H9 (cell line): ENCODE measurements around the gene MYH15. TPM values are rescaled to one million over a fixed set of nuclear protein-coding genes. Genes with fewer than 3 reads are reported as not detected.

ENCODE experiments used
- DNase-seq: peaks from one replicate; pipeline ENCODE4 v3.0.0-alpha.2; 2017
- H2AFZ ChIP-seq: one replicate; pipeline ENCODE4 v1.6.1; 2013; ENCODE audit warnings: mild to moderate bottlenecking, low read length, control low read depth, moderate library complexity
- H2AK5ac ChIP-seq: 2 replicates; pipeline ENCODE4 v1.6.1; 2013; ENCODE audit warnings: low read length, control low read depth, mixed read lengths; ENCODE audit not compliant: insufficient read length
- H2BK120ac ChIP-seq: one replicate; pipeline ENCODE4 v1.6.1; 2013; ENCODE audit warnings: low read depth, mild to moderate bottlenecking, low read length, control low read depth, inconsistent platforms; ENCODE audit not compliant: poor library complexity, severe bottlenecking
- H2BK12ac ChIP-seq: 2 replicates; pipeline ENCODE4 v1.6.1; 2013; ENCODE audit warnings: low read length, control low read depth, mixed read lengths, low read depth; ENCODE audit not compliant: insufficient read length
- H2BK15ac ChIP-seq: 2 replicates; pipeline ENCODE4 v1.6.1; 2013; ENCODE audit warnings: low read depth, low read length, control low read depth
- H2BK20ac ChIP-seq: one replicate; pipeline ENCODE4 v1.6.1; 2013; ENCODE audit warnings: low read depth, mild to moderate bottlenecking, low read length, control low read depth, inconsistent platforms; ENCODE audit not compliant: poor library complexity, severe bottlenecking
- H2BK5ac ChIP-seq: 2 replicates; pipeline ENCODE4 v1.6.1; 2013; ENCODE audit warnings: low read length, control low read depth, mixed read lengths; ENCODE audit not compliant: insufficient read length
- H3K14ac ChIP-seq: 2 replicates; pipeline ENCODE4 v1.6.1; 2013; ENCODE audit warnings: low read length, control low read depth; ENCODE audit not compliant: insufficient read depth
- H3K18ac ChIP-seq: 2 replicates; pipeline ENCODE4 v1.6.1; 2013; ENCODE audit warnings: low read depth, mild to moderate bottlenecking, mixed read lengths, low read length, control low read depth; ENCODE audit not compliant: insufficient read length
- H3K23ac ChIP-seq: 2 replicates; pipeline ENCODE4 v1.6.1; 2013; ENCODE audit warnings: low read length, control low read depth, mixed read lengths, low read depth; ENCODE audit not compliant: insufficient read length
- H3K23me2 ChIP-seq: 2 replicates; pipeline ENCODE4 v1.6.1; 2013; ENCODE audit warnings: low read depth, mild to moderate bottlenecking, mixed read lengths, low read length, control low read depth; ENCODE audit not compliant: insufficient read length, poor library complexity, severe bottlenecking
- H3K27ac ChIP-seq: 2 replicates; pipeline ENCODE4 v1.5.1; 2013; ENCODE audit warnings: low read length, control low read depth, mixed read lengths, low read depth; ENCODE audit not compliant: insufficient read length
- H3K27me3 ChIP-seq: 2 replicates; pipeline ENCODE4 v1.6.1; 2013; ENCODE audit warnings: low read length, control low read depth, inconsistent platforms; ENCODE audit not compliant: insufficient read depth
- H3K4ac ChIP-seq: 2 replicates; pipeline ENCODE4 v1.6.1; 2013; ENCODE audit warnings: low read depth, mild to moderate bottlenecking, control low read depth, inconsistent platforms, low read length, moderate library complexity
- H3K4me1 ChIP-seq: 2 replicates; pipeline ENCODE4 v1.6.1; 2013; ENCODE audit warnings: low read length, control low read depth, inconsistent platforms; ENCODE audit not compliant: insufficient read depth
- H3K4me2 ChIP-seq: 2 replicates; pipeline ENCODE4 v1.6.1; 2013; ENCODE audit warnings: low read length, control low read depth, mixed read lengths; ENCODE audit not compliant: insufficient read length, insufficient read depth
- H3K56ac ChIP-seq: 2 replicates; pipeline ENCODE4 v1.6.1; 2013; ENCODE audit warnings: low read depth, mild to moderate bottlenecking, mixed read lengths, low read length, control low read depth; ENCODE audit not compliant: insufficient read length
- H3K79me1 ChIP-seq: 2 replicates; pipeline ENCODE4 v1.6.1; 2013; ENCODE audit warnings: low read depth, mild to moderate bottlenecking, moderate library complexity, low read length, control low read depth, inconsistent platforms; ENCODE audit not compliant: insufficient read depth, poor library complexity, severe bottlenecking
- H3K79me2 ChIP-seq: 2 replicates; pipeline ENCODE4 v1.6.1; 2013; ENCODE audit warnings: low read length, control low read depth, inconsistent platforms; ENCODE audit not compliant: insufficient read depth
- H3K9ac ChIP-seq: 2 replicates; pipeline ENCODE4 v1.6.1; 2013; ENCODE audit warnings: low read length, control low read depth, mixed read lengths; ENCODE audit not compliant: insufficient read length; ENCODE audit errors: extremely low read depth
- H3K9me3 ChIP-seq: one replicate; pipeline ENCODE4 v1.6.1; 2013; ENCODE audit warnings: low read depth, low read length, inconsistent platforms; ENCODE audit not compliant: control insufficient read depth
- H3T11ph ChIP-seq: one replicate; pipeline ENCODE4 v1.6.1; 2013; ENCODE audit warnings: mild to moderate bottlenecking, low read length, control low read depth, inconsistent platforms
- H4K20me1 ChIP-seq: one replicate; pipeline ENCODE4 v1.6.1; 2013; ENCODE audit not compliant: control insufficient read depth, insufficient read length, insufficient read depth
- H4K5ac ChIP-seq: 2 replicates; pipeline ENCODE4 v1.6.1; 2013; ENCODE audit warnings: low read depth, mild to moderate bottlenecking, mixed read lengths, low read length, control low read depth; ENCODE audit not compliant: insufficient read length
- H4K8ac ChIP-seq: replicated peaks from 2 replicates; pipeline ENCODE4 v1.6.1; 2013; ENCODE audit warnings: low read length, control low read depth, mixed read lengths, low read depth; ENCODE audit not compliant: insufficient read length
- H4K91ac ChIP-seq: 2 replicates; pipeline ENCODE4 v1.6.1; 2013; ENCODE audit warnings: low read depth, mild to moderate bottlenecking, moderate library complexity, mixed read lengths, low read length, control low read depth; ENCODE audit not compliant: insufficient read length
- H3K27ac Mint-ChIP-seq, 3 experiments: 2 replicates in 2 of 3; 3 replicates in 1 of 3; pipeline ENCODE4 v1.8.0; 2020 to 2021; ENCODE audit warnings: mixed read lengths in 3 of 3, mild to moderate bottlenecking in 1 of 3, moderate library complexity in 1 of 3
- H3K27me3 Mint-ChIP-seq: 2 replicates; pipeline ENCODE4 v1.8.0; 2021; ENCODE audit warnings: low read depth, mild to moderate bottlenecking, moderate library complexity, mixed read lengths
- H3K36me3 Mint-ChIP-seq, 3 experiments: 2 replicates in 2 of 3; 3 replicates in 1 of 3; pipeline ENCODE4 v1.8.0; 2020 to 2021; ENCODE audit warnings: low read depth in 3 of 3, mixed read lengths in 3 of 3; ENCODE audit not compliant: insufficient read depth in 1 of 3
- H3K4me1 Mint-ChIP-seq, 2 experiments: 2 replicates each; pipeline ENCODE4 v1.8.0; 2020; ENCODE audit warnings: mixed read lengths in 2 of 2
- H3K4me3 Mint-ChIP-seq, 2 experiments: 2 replicates in 1 of 2; 3 replicates in 1 of 2; pipeline ENCODE4 v1.8.0; 2020 to 2021; ENCODE audit warnings: mild to moderate bottlenecking in 2 of 2, mixed read lengths in 2 of 2, moderate library complexity in 1 of 2
- H3K9me3 Mint-ChIP-seq, 2 experiments: 2 replicates in 1 of 2; 3 replicates in 1 of 2; pipeline ENCODE4 v1.8.0; 2020; ENCODE audit warnings: mild to moderate bottlenecking in 2 of 2, mixed read lengths in 2 of 2, moderate library complexity in 1 of 2
- WGBS: extraction: QIAGEN DNeasy Blood & Tissue Kit; methylation state at CpG from one replicate; pipeline ENCODE4 v1.1.7; 2013; ENCODE audit warnings: missing lambda C conversion rate, low lambda C conversion rate, mixed read lengths; ENCODE audit not compliant: insufficient read length; ENCODE audit errors: extremely low coverage; 5-methylcytosine and 5-hydroxymethylcytosine counted together
- total RNA-seq: library from RNA; stranded (reverse); gene quantifications from 2 replicates; pipeline ENCODE4 v1.2.1, GENCODE V29; 2021
- TF ChIP-seq, protein P1 (sequence below): fragments of 200-600 bp; sonication (generic); conservative IDR thresholded peaks from 3 replicates; pipeline ENCODE4 v1.8.0; 2021; ENCODE audit warnings: antibody characterized with exemption, mild to moderate bottlenecking

The MYH15 gene
- total RNA-seq, 1 experiment from 2014 or later = 0.13 TPM

DNA sequence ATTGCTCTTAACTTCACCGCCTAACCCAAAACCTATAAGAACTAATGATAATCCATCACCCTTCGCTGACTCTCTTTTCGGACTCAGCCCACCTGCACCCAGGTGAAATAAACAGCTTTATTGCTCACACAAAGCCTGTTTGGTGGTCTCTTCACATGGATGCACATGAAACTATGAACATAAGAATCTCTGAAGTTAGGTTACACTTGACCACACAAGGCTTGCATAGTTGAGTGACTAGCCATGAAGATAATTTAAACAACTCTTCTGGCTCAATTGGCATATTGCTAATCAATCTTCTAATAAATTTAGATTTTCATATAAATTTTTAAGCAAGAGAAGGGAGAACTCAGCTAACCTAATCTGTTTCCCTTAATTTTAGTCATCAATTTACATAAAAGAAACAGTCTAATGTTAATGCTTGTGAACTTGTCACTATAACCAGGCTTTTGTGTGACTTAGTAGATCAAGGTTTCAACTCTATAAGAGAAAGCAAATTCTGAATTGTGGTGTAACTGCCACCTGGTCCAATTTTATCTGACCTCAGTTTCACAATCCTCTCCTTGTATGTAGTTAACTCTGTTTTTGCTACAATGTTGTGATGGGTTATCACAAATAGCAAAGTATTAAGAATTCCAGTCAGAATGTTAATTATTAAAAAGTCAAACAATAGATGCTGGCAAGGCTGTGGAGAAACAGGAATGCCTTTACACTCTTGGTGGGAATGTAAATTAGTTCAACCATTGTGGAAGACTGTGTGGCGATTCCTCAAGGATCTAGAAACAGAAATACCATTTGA is 132.0 kb downstream of the MYH15 start:
- H3K9me3 ChIP-seq = no peaks in the 10 kb centered on the region
- no peak overlapping the region for H3K56ac ChIP-seq
- H2BK15ac ChIP-seq = no peak overlapping the region
- no peak overlapping the region for H3K4me3 Mint-ChIP-seq
- no peak overlapping the region for H3K4me2 ChIP-seq
- H3K79me1 ChIP-seq = no peaks in the 10 kb centered on the region
- H4K8ac ChIP-seq = no peak overlapping the region
- H3K79me2 ChIP-seq = no peaks in the 10 kb centered on the region
- H3K4me1 Mint-ChIP-seq = peaks cover 22 to 25% of the 10 kb centered on the region in 2 experiments
- no peak for DNase-seq
- WGBS = no CpG with 5 or more reads among the region's 4 CpGs
- no peak overlapping the region for H3K18ac ChIP-seq
- no peak overlapping the region for H2BK20ac ChIP-seq
- no peak overlapping the region for H2AFZ ChIP-seq
- H3K23ac ChIP-seq = no peak overlapping the region
- no peaks in the 10 kb centered on the region for H3K27me3 ChIP-seq
- 0 out of 7 replicates have a peak overlapping the region, but pooled peaks of 1 of the 3 experiments have one; percentile 29 for H3K27ac Mint-ChIP-seq
- no peak overlapping the region for H3K14ac ChIP-seq
- H2BK120ac ChIP-seq = no peak overlapping the region
- H2BK5ac ChIP-seq = no peak overlapping the region
- peaks cover 2 to 3% of the 10 kb centered on the region in 2 experiments; a peak in 4 of 5 replicates for H3K9me3 Mint-ChIP-seq
- no peak overlapping the region for H3K9ac ChIP-seq
- H3K23me2 ChIP-seq = no peaks in the 10 kb centered on the region
- no peak overlapping the region for H4K91ac ChIP-seq
- no peaks in the 10 kb centered on the region for H3K36me3 Mint-ChIP-seq
- no peak overlapping the region for H2AK5ac ChIP-seq
- no peak overlapping the region for H3K27ac ChIP-seq
- no peak overlapping the region for H3K4ac ChIP-seq
- no peaks in the 10 kb centered on the region; the same call in 1 of the 2 replicates for H3K4me1 ChIP-seq
- H3T11ph ChIP-seq = no peak overlapping the region
- H2BK12ac ChIP-seq = no peak overlapping the region
- TF ChIP-seq, protein P1, sequence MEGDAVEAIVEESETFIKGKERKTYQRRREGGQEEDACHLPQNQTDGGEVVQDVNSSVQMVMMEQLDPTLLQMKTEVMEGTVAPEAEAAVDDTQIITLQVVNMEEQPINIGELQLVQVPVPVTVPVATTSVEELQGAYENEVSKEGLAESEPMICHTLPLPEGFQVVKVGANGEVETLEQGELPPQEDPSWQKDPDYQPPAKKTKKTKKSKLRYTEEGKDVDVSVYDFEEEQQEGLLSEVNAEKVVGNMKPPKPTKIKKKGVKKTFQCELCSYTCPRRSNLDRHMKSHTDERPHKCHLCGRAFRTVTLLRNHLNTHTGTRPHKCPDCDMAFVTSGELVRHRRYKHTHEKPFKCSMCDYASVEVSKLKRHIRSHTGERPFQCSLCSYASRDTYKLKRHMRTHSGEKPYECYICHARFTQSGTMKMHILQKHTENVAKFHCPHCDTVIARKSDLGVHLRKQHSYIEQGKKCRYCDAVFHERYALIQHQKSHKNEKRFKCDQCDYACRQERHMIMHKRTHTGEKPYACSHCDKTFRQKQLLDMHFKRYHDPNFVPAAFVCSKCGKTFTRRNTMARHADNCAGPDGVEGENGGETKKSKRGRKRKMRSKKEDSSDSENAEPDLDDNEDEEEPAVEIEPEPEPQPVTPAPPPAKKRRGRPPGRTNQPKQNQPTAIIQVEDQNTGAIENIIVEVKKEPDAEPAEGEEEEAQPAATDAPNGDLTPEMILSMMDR = no peak
- no peak overlapping the region for H4K5ac ChIP-seq
- H3K27me3 Mint-ChIP-seq = no peaks in the 10 kb centered on the region
- no peaks in the 10 kb centered on the region for H4K20me1 ChIP-seq
